ENCODE data around the gene MPP7. TPM values are rescaled to one million over a fixed set of nuclear protein-coding genes. Genes with fewer than 3 reads are reported as not detected.

Gene MPP7
- polyA plus RNA-seq, 1 donor from 2014 or later = 6.1 TPM

- Histone ChIP-seq H3K9ac (ENCODE audit: low read length) (no peak overlapping the region), H3K36me3 (ENCODE audit: insufficient read depth, low read length) (no peaks in the 10 kb centered on the region), H3K27ac (ENCODE audit: low read length) (no peak overlapping the region), H3K4me3 (ENCODE audit: low read length) (no peak overlapping the region), H3K9me2 (ENCODE audit: insufficient read depth, low read length) (no peaks in the 10 kb centered on the region), H3K27me3 (ENCODE audit: insufficient read depth, low read depth, low read length) (no peaks in the 10 kb centered on the region), H3K4me2 (ENCODE audit: low read length) (no peak overlapping the region), H3K79me2 (replicated peaks; ENCODE audit: insufficient read depth, low read length) (no peaks in the 10 kb centered on the region), H4K20me1 (ENCODE audit: insufficient read depth) (no peaks in the 10 kb centered on the region), H3K9me3 (ENCODE audit: low read length) (no peaks in the 10 kb centered on the region), H3F3A (ENCODE audit: insufficient read depth, low read length, poor library complexity, severe bottlenecking) (no peaks in the 10 kb centered on the region), H2AFZ (ENCODE audit: low read depth, low read length) (no peak overlapping the region)
- TF ChIP-seq POLR2AphosphoS5 (IDR thresholded peaks at IDR 0.05) = no peak
- no peak for TF ChIP-seq MXI1 (conservative IDR thresholded peaks at IDR 0.05; ENCODE audit: poor library complexity, severe bottlenecking)
- no peak for TF ChIP-seq CTCF (IDR thresholded peaks at IDR 0.05; ENCODE audit: poor library complexity, severe bottlenecking)
- no peak for TF ChIP-seq RAD21 (conservative IDR thresholded peaks at IDR 0.05)
- TF ChIP-seq EZH2 (IDR thresholded peaks at IDR 0.05; ENCODE audit: borderline replicate concordance, insufficient read depth, low read length, poor library complexity, severe bottlenecking) = no peak
- TF ChIP-seq TAF1 (IDR thresholded peaks at IDR 0.05; ENCODE audit: low read depth) = no peak
Observed at GRCh38 chr10:28283251-28283650, 19.6 kb downstream of the MPP7 start.

GRCh38 chr10:28282336-28282735 is 20.5 kb downstream of the MPP7 start:
- H3K4me2 ChIP-seq (ENCODE audit: low read length) = no peak overlapping the region
- H3K27ac ChIP-seq (ENCODE audit: low read length) = no peak overlapping the region
- no peaks in the 10 kb centered on the region for H3K79me2 ChIP-seq (replicated peaks; ENCODE audit: insufficient read depth, low read length)
- H3F3A ChIP-seq (ENCODE audit: insufficient read depth, low read length, poor library complexity, severe bottlenecking) = no peaks in the 10 kb centered on the region
- no peaks in the 10 kb centered on the region for H4K20me1 ChIP-seq (ENCODE audit: insufficient read depth)
- H3K9ac ChIP-seq (ENCODE audit: low read length) = no peak overlapping the region
- no peak overlapping the region for H2AFZ ChIP-seq (ENCODE audit: low read depth, low read length)
- H3K4me3 ChIP-seq (ENCODE audit: low read length) = no peak overlapping the region
- no peaks in the 10 kb centered on the region for H3K27me3 ChIP-seq (ENCODE audit: insufficient read depth, low read depth, low read length)
- TF ChIP-seq SMC3 (conservative IDR thresholded peaks at IDR 0.05; ENCODE audit: poor library complexity) (no peak), POLR2AphosphoS5 (IDR thresholded peaks at IDR 0.05) (no peak), RAD21 (conservative IDR thresholded peaks at IDR 0.05) (no peak), EZH2 (IDR thresholded peaks at IDR 0.05; ENCODE audit: borderline replicate concordance, insufficient read depth, low read length, poor library complexity, severe bottlenecking) (no peak), REST (IDR thresholded peaks at IDR 0.05; ENCODE audit: borderline replicate concordance) (no peak), CTCF (IDR thresholded peaks at IDR 0.05; ENCODE audit: poor library complexity, severe bottlenecking) (no peak), TAF1 (IDR thresholded peaks at IDR 0.05; ENCODE audit: low read depth) (no peak), EP300 (conservative IDR thresholded peaks at IDR 0.05; ENCODE audit: poor library complexity, severe bottlenecking) (no peak), MXI1 (conservative IDR thresholded peaks at IDR 0.05; ENCODE audit: poor library complexity, severe bottlenecking) (no peak)
- H3K36me3 ChIP-seq (ENCODE audit: insufficient read depth, low read length) = no peaks in the 10 kb centered on the region
- H3K9me3 ChIP-seq (ENCODE audit: low read length) = no peaks in the 10 kb centered on the region
- no peaks in the 10 kb centered on the region for H3K9me2 ChIP-seq (ENCODE audit: insufficient read depth, low read length)
